Fibroblast of villous mesenchyme (primary cell): ENCODE data around the gene ZP3. TPM values are rescaled to one million over a fixed set of nuclear protein-coding genes. Genes with fewer than 3 reads are reported as not detected.
"Not testable (repeated sequence)": the region's sequence is repeated elsewhere in the genome, so short reads cannot be mapped to it uniquely, and the experiment has no call there.

Experiments
- DNase-seq: peaks from one replicate; pipeline ENCODE4 v3.0.0-alpha.2; 2010; ENCODE audit warnings: low read depth
- H3K4me3 ChIP-seq: 2 replicates; pipeline ENCODE4 v1.5.1; 2011; ENCODE audit warnings: low read depth, mild to moderate bottlenecking, low read length
- CTCF ChIP-seq: IDR thresholded peaks from 2 replicates; pipeline ENCODE4 v1.5.1; 2012; ENCODE audit warnings: low read depth, mild to moderate bottlenecking, low read length; ENCODE audit not compliant: insufficient read depth
- total RNA-seq: library from RNA; depleted of rRNA; stranded (reverse); fragments of >200 nt; gene quantifications from 2 replicates; pipeline ENCODE4 v1.2.3, GENCODE V29; 2012

Gene ZP3
- total RNA-seq, 1 donor: 0.86 TPM

GRCh38 chr7:76407718-76408117 is 17.0 kb upstream of the ZP3 start:
- no peak overlapping the region for H3K4me3 ChIP-seq
- DNase-seq: no peak
- TF ChIP-seq CTCF: no peak

- no peak overlapping the region for H3K4me3 ChIP-seq
- TF ChIP-seq CTCF: no peak
- no peak for DNase-seq
Measured at GRCh38 chr7:76408121-76408560, 16.6 kb upstream of the ZP3 start.

GRCh38 chr7:76409537-76409936 is 15.2 kb upstream of the ZP3 start, which contains the start of gene SSC4D:
TSS of gene SSC4D (minus strand) at chr7:76409697. CDS start at chr7:76404439, 5,258 bp downstream.
- H3K4me3 ChIP-seq: no peak within 1 kb of the TSS
- TF ChIP-seq CTCF: no peak
- no peak for DNase-seq

- no peak for TF ChIP-seq CTCF
- no peak for DNase-seq
- H3K4me3 ChIP-seq: no peak overlapping the region
Measured at GRCh38 chr7:76411626-76412025, 13.1 kb upstream of the ZP3 start.

GRCh38 chr7:76412249-76412648 is 12.5 kb upstream of the ZP3 start:
- no peak overlapping the region for H3K4me3 ChIP-seq
- no peak for DNase-seq
- no peak for TF ChIP-seq CTCF

- DNase-seq, H3K4me3 ChIP-seq: not testable (repeated sequence)
Measured at GRCh38 chr7:76417654-76418310, 7.0 kb upstream of the ZP3 start.

- DNase-seq: peak; percentile 95
- not testable (repeated sequence) for H3K4me3 ChIP-seq
Measured at GRCh38 chr7:76421097-76421496, 3.7 kb upstream of the ZP3 start.
